Measurements from ENCODE around the gene AP5B1.

The AP5B1 gene

GRCh38 chr11:65780770-65781151 is at the start of gene AP5B1:
AP5B1 (minus strand) TSS chr11:65780976; CDS start chr11:65780591, 385 bp downstream.
- peak; percentile 63 for DNase-seq

- no peak for DNase-seq
Measured at GRCh38 chr11:65829459-65829858, 48.7 kb upstream of the AP5B1 start.

GRCh38 chr11:65826984-65827735 is 46.4 kb upstream of the AP5B1 start:
- DNase-seq = no peak

GRCh38 chr11:65822776-65823528 is 42.2 kb upstream of the AP5B1 start:
- DNase-seq = no peak

- no peak for DNase-seq
Measured at GRCh38 chr11:65821107-65821506, 40.3 kb upstream of the AP5B1 start.

GRCh38 chr11:65817835-65818680 is 37.3 kb upstream of the AP5B1 start:
- peak; percentile 83 for DNase-seq

- DNase-seq = no peak
Measured at GRCh38 chr11:65817312-65817834, 36.6 kb upstream of the AP5B1 start.

GRCh38 chr11:65816696-65817095 is 35.9 kb upstream of the AP5B1 start:
- DNase-seq = no peak

- DNase-seq = no peak
Measured at GRCh38 chr11:65814986-65815565, 34.3 kb upstream of the AP5B1 start.

- DNase-seq = no peak
Measured at GRCh38 chr11:65814131-65814985, 33.6 kb upstream of the AP5B1 start.

GRCh38 chr11:65811764-65812475 is 31.1 kb upstream of the AP5B1 start:
- DNase-seq = no peak

- no peak for DNase-seq
Measured at GRCh38 chr11:65810046-65810868, 29.5 kb upstream of the AP5B1 start.

GRCh38 chr11:65809496-65809895 is 28.7 kb upstream of the AP5B1 start:
- no peak for DNase-seq

GRCh38 chr11:65808744-65809341 is 28.1 kb upstream of the AP5B1 start:
- no peak for DNase-seq

- DNase-seq = no peak
Measured at GRCh38 chr11:65806979-65807378, 26.2 kb upstream of the AP5B1 start.

- DNase-seq = no peak
Measured at GRCh38 chr11:65803797-65804492, 23.2 kb upstream of the AP5B1 start.

- no peak for DNase-seq
Measured at GRCh38 chr11:65802841-65803240, 22.1 kb upstream of the AP5B1 start.

- no peak for DNase-seq
Measured at GRCh38 chr11:65801153-65801987, 20.6 kb upstream of the AP5B1 start.

All from NCI-H774 (cell line).